RPMI7951 (cell line): ENCODE data around the gene GGT1. TPM values are rescaled to one million over a fixed set of nuclear protein-coding genes. Genes with fewer than 3 reads are reported as not detected.
"Not testable (repeated sequence)": the region's sequence is repeated elsewhere in the genome, so short reads cannot be mapped to it uniquely, and the experiment has no call there.

Experiments
- DNase-seq: peaks from one replicate; pipeline ENCODE4 v3.0.0-alpha.2; 2012; ENCODE audit warnings: low read depth
- total RNA-seq: library from RNA; depleted of rRNA; stranded (reverse); fragments of >200 nt; shearing (Covaris generic); gene quantifications from 2 replicates; pipeline ENCODE4 v1.2.3, GENCODE V29; 2014; rRNA removed

The GGT1 gene
- under 0.01 and 0.20 TPM in 2 replicates for total RNA-seq

DNA sequence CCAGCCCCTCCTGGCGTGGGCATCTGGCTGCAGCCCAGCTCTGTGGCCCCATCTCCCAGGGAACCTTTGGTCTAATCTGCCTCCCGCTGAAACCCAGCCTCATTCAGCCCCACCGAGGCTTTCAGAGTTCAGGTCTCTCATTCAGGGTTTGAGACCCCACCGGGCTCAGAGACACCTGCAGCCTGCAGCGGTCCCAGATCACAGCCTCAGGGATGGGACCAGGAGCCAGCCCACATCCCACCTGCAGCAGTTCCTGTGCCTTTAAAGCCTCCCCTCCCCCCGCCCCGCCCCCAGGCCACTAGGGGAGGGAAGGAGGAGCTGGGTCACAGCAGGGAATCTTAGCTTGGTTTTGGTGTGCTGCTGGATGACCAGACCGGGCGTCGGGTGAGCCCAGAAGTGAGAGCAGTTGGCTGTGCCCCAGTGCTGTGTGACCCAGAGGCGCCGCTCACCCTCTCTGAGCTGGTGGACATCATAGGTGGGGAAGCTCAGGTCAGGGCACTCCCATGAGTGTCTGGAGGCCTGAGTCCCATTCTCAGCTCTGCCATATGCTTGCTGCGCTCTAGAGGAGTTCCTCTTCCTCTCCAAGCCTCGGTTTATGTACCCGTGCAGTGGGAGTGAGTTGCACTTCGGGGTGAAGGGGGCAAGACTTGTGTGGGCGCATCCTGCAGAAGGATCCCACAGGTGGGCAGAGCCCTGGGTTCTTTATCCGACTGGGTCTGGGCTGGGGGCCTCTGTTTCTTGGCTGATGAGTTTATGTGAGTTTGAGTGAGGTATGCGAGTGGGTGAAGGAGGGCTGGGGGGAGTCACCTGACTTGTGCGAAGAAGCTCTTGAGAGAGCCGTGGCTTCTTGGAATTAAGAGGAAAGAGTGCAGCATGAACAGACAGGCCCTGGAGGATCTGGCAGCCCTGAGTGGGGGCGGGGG is at the start of gene GGT1:
TSS of gene GGT1 (plus strand) at position 347 of the 923 bp plus-strand sequence. CDS start 7,889 bp downstream, outside the sequence.
- DNase-seq, result not testable (repeated sequence)

DNA sequence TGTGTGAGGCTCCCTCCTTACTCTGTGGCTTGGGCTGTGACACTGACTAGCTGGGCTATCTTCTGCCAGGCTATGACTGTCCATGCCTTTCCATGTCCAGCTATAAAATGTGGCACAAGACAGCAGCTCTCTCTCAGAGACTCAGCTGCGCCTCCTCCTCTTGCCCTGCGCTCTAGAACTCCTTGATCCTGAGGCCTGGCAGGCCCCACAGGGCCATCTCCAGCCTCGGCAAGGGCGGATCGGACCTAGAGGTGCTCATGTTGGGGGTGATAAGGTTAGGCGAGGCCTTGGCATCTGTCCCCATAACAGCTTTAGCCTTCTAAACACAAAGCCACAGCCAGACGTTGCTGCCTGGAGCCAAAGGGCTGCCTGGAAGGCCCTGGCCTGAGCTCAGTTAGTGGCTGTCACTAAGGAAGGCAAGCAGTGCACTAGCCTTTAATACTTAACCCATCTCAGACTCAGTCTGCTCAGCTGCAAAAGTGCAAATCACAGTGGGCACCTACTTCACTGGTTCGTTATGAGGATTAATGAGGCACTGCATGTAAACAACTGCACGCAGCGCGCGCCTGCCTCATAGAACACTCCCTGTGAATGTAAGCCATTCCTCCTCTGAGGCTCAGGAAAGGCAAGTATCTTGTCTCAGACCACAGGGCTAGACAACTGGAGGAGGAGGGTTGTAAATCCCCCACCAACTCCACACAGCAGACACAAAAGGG is 49.2 kb upstream of the GGT1 start:
- peak; percentile 5 for DNase-seq

- DNase-seq, result peak; percentile 28
These were observed 48.5 kb upstream of the GGT1 start, which contains the start of gene GUCD1 for GRCh38 chr22:24554313-24555164. GUCD1 (minus strand) TSS chr22:24555138; CDS start chr22:24554991, 147 bp downstream.

GRCh38 chr22:24555165-24556039 is 47.6 kb upstream of the GGT1 start, which contains the start of gene SNRPD3:
SNRPD3 (plus strand) TSS chr22:24555999; CDS start chr22:24557675, 1,676 bp downstream.
- DNase-seq, result peak; percentile 96

DNA sequence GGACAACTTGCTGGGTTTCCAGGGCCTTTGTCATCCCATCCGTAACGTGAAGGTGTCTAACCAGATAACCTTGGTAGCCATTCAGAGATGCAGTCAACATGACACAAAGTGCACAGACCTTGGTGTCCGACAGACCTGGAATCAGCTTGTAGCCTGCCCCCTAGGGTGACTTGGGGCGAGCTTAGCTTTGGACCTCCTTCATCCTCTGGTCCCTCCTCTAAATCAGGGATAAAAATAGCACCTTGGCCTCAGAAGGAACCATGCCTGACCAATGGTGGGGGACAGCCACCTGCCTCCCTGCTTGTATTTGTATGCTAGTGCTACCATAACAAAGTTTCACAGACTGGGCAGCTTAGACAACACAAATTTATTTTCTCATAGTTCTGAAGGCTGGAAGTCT is 43.5 kb upstream of the GGT1 start:
- no peak for DNase-seq

GRCh38 chr22:24563246-24563645 is 39.7 kb upstream of the GGT1 start:
- no peak for DNase-seq

- no peak for DNase-seq
These were observed 38.5 kb upstream of the GGT1 start for GRCh38 chr22:24564376-24565058.

DNA sequence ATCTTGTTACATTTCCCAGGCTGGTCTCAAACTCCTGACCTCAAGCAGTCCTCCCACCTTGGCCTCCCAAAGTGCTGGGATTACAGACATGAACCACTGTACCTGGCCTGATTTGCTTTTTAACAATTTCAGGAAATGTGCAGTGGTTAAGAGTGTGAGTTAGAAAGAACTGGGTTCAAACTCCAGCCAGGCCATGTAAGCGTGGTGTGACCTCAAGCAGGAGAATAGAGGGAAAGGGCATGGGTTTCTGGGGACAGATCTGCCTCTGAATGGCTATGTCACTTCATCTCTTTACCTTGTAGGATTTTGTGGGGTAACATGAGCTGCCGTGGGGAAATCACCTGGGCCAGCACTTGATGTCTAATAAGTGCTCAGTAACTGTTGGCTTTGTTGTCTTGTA is 37.9 kb upstream of the GGT1 start:
- no peak for DNase-seq

DNA sequence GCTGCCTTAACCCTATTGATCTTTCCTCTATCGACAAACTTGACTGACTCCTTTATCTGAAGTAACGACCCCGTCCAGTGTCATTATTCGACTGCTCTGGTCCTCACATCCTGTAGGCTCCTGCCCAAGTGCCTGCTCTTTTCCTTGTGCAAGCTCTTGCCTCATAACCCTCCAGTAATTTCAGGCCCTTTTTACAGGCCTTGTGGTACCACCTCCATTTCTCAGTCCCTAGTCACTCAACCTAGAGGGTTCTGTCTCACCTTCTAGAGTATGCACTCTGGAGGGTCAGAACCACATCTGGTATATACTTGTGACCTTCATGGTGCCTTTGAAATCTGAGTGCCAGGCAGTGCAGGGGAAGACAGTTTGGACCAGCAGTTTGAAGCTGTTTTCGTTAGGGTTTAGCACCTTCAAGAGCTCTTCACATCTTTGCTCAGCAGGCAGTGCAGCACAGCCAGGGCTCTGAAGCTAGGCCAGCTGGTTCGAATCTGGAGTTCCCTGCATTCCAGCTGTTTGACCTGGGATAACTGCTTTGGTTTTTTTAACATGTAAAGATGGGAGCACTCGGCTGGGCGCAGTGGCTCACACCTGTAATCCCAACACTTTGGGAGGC is 36.0 kb upstream of the GGT1 start:
- no peak for DNase-seq

- no peak for DNase-seq
These were observed 35.3 kb upstream of the GGT1 start for GRCh38 chr22:24567668-24568067.

GRCh38 chr22:24571266-24571665 is 31.7 kb upstream of the GGT1 start:
- DNase-seq, result no peak

DNA sequence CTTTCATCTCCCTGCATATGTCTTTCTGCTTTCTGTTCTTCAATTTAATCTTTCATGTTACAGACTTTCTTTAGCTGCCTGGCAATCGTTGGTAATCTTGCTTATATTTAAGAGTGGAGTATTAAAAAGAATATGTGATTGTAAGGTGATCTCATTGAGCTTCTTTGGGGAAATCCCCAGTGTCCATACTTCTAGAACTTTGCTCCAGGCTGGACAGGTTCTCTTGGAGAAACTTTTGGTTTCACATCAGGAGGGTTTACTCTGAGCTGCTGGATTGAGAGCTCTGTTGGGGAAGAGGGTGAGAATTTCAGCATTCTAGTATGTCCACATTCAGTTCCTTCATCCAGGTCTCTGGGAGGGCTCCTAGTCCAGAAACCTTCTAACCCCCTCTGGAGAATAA is 26.2 kb upstream of the GGT1 start:
- DNase-seq, result no peak

DNA sequence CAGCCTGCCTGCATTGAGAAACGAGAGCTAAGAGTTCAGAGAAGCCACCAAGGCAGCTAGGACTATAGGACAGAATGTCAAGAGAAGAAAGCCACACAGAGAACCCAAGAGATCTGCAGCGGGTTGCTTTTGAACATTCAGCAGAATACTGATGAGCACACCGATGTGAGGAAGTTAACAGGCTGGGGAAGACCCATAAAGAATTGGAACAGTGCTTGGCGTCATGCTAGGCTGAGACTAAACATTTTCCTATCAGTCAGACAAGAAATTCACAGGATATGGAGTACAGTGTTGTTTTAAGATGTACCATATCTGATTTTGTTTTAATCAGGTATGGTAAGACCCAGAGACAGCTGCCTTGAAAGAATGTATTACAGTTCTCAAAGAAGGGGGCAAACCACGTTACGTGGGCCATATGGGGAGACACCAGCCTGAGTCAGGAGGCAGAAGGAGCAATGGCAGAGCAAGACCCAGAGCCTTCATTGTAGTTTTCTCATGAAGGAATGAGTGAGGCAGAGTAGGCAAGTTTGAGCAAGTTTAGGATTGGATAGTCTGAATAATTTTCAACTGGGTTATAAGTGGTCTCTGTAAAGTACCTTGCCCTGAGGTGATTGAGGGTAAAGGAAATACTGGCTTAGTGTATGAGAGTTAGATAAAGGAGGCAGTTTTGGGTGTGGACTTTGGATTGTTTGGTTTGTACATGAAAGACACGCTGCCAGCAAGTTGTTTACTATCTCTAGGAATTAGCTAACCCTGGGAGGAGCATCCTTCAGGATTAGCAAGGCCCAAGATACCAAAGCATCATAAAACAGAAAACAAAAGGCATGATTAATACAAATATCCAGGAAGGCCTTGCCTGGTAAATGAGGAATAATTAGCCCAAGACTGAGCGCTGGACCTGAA is 24.4 kb upstream of the GGT1 start:
- DNase-seq, result no peak

- DNase-seq, result no peak
These were observed 23.8 kb upstream of the GGT1 start for GRCh38 chr22:24579258-24579601.

GRCh38 chr22:24580276-24580675 is 22.7 kb upstream of the GGT1 start:
- no peak for DNase-seq

GRCh38 chr22:24582056-24582814 is 20.8 kb upstream of the GGT1 start:
- DNase-seq, result no peak

DNA sequence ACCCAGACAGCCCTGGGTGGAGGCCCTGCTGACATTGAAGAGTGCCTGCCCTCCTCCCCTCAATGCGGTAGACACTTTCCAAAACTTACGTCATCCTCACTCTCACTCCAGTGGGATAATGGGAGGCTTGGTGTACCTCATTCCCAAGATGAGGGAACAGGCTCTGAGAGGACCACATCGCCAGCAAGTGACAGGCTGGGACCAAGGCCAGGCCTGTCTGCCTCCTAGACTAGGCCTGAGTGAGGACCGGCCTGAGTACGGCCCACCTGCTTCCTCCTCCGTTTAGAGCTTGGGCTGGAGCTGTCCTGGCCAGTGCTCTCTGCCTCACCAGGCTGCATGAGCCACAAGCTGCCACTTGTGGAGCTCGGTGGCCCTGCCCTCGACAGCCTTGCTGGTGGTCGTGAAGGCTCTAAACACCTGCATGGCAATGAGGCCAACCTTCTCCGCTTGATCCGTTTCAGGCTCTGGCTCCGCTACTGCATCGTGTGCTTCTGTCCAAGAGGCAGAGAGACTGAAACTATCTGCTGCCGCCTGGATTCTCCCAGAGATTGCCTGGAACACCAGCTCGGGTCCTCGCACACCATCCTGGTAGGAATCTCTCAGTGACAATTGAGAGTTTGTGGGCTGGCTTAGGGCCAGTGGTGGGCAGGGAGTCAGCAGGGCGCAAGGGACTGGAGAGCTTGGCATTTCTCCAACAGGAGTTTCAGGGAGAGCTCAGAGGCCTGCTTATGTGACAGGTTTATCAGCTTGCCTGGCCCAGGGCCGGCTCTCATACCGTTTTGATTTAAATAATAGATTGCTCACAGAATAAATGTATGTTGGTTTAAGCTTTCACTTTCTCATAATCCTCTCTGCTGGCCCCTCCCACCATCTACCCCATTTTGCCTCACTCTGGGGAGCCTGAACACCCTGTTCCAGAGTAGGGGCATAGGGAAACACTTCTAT is 19.5 kb upstream of the GGT1 start:
- DNase-seq, result peak; percentile 25
